GM23338 (cell line): Measurements from ENCODE around the gene OR6C1. TPM values are rescaled to one million over a fixed set of nuclear protein-coding genes. Genes with fewer than 3 reads are reported as not detected.

ENCODE experiments used
- ATAC-seq: fragments of 200-7000 bp; cut with Tn5 transposase; 3 replicates; pipeline ENCODE4 v1.9.1; 2020
- DNase-seq: peaks from one replicate; pipeline ENCODE4 v3.0.0-alpha.2; 2015; ENCODE audit warnings: low spot score
- H2AFZ ChIP-seq: fragments of 200-600 bp; sonication (generic); 2 replicates; pipeline ENCODE4 v1.8.0; 2016; ENCODE audit warnings: antibody characterized with exemption, mild to moderate bottlenecking, moderate library complexity
- H3F3A ChIP-seq: fragments of 200-600 bp; sonication (generic); replicated peaks from 2 replicates; pipeline ENCODE4 v1.8.0; 2017; ENCODE audit warnings: antibody characterized with exemption, mixed run types, low read depth
- H3K27ac ChIP-seq: fragments of 200-600 bp; sonication (generic); 2 replicates; pipeline ENCODE4 v1.6.1; 2016; ENCODE audit warnings: low read depth
- H3K27me3 ChIP-seq: fragments of 200-600 bp; sonication (generic); 2 replicates; pipeline ENCODE4 v1.8.0; 2016; ENCODE audit warnings: mild to moderate bottlenecking, mixed run types, moderate library complexity; ENCODE audit not compliant: insufficient read depth
- H3K36me3 ChIP-seq: fragments of 200-600 bp; sonication (generic); 2 replicates; pipeline ENCODE4 v1.8.0; 2016; ENCODE audit warnings: mild to moderate bottlenecking; ENCODE audit not compliant: insufficient read depth
- H3K4me1 ChIP-seq: fragments of 200-600 bp; sonication (generic); 2 replicates; pipeline ENCODE4 v1.8.0; 2016; ENCODE audit warnings: mild to moderate bottlenecking, moderate library complexity; ENCODE audit not compliant: insufficient read depth
- H3K4me2 ChIP-seq: fragments of 200-600 bp; sonication (generic); 2 replicates; pipeline ENCODE4 v1.7.1; 2017; ENCODE audit warnings: mixed run types
- H3K4me3 ChIP-seq: fragments of 200-600 bp; sonication (generic); 2 replicates; pipeline ENCODE4 v1.6.1; 2016; ENCODE audit warnings: mixed run types
- H3K79me2 ChIP-seq: fragments of 200-600 bp; sonication (generic); replicated peaks from 2 replicates; pipeline ENCODE4 v1.8.0; 2017; ENCODE audit warnings: mild to moderate bottlenecking; ENCODE audit not compliant: insufficient read depth
- H3K9me2 ChIP-seq: fragments of 200-600 bp; sonication (generic); 2 replicates; pipeline ENCODE4 v1.8.0; 2017; ENCODE audit not compliant: insufficient read depth
- H4K20me1 ChIP-seq: fragments of 200-600 bp; sonication (generic); replicated peaks from 2 replicates; pipeline ENCODE4 v1.8.0; 2017; ENCODE audit warnings: mild to moderate bottlenecking; ENCODE audit not compliant: insufficient read depth
- H3K27ac Mint-ChIP-seq: 2 replicates; pipeline ENCODE4 v1.8.0; 2020; ENCODE audit warnings: inconsistent platforms, mild to moderate bottlenecking, moderate library complexity, mixed read lengths
- H3K27me3 Mint-ChIP-seq: 3 replicates; pipeline ENCODE4 v1.8.0; 2022; ENCODE audit warnings: low read depth, mild to moderate bottlenecking, moderate library complexity, mixed read lengths, inconsistent platforms; ENCODE audit not compliant: insufficient read depth, poor library complexity
- H3K36me3 Mint-ChIP-seq: 3 replicates; pipeline ENCODE4 v1.8.0; 2021; ENCODE audit warnings: low read depth, mild to moderate bottlenecking, inconsistent platforms, moderate library complexity, mixed read lengths
- H3K4me1 Mint-ChIP-seq: 3 replicates; pipeline ENCODE4 v1.8.0; 2020; ENCODE audit warnings: mild to moderate bottlenecking, inconsistent platforms, mixed read lengths
- H3K4me3 Mint-ChIP-seq: 3 replicates; pipeline ENCODE4 v1.8.0; 2021; ENCODE audit warnings: moderate library complexity, mild to moderate bottlenecking, inconsistent platforms, mixed read lengths
- H3K9me3 Mint-ChIP-seq: 3 replicates; pipeline ENCODE4 v1.8.0; 2020; ENCODE audit warnings: moderate library complexity, mild to moderate bottlenecking, inconsistent platforms, mixed read lengths
- CREB1 ChIP-seq: fragments of 250-450 bp; sonication (Bioruptor Pico); IDR thresholded peaks from 2 replicates; pipeline ENCODE4 v1.5.0; 2020; ENCODE audit warnings: low read depth, mild to moderate bottlenecking, moderate library complexity
- EZH2 ChIP-seq: fragments of 200-600 bp; sonication (generic); IDR thresholded peaks from one replicate; pipeline ENCODE4 v1.8.0; 2017; ENCODE audit warnings: antibody characterized with exemption, mild to moderate bottlenecking, low read depth; ENCODE audit not compliant: unreplicated experiment
- EZH2phosphoT487 ChIP-seq: fragments of 200-600 bp; sonication (generic); IDR thresholded peaks from one replicate; pipeline ENCODE4 v1.8.1; 2018; ENCODE audit warnings: antibody characterized with exemption; ENCODE audit not compliant: unreplicated experiment
- JUNB ChIP-seq: IDR thresholded peaks from one replicate; pipeline ENCODE4 v1.6.1; 2016; ENCODE audit warnings: antibody characterized with exemption; ENCODE audit not compliant: unreplicated experiment
- NANOG ChIP-seq: IDR thresholded peaks from 2 replicates; pipeline ENCODE4 v1.6.1; 2016; ENCODE audit warnings: antibody characterized with exemption, borderline replicate concordance
- POLR2AphosphoS5 ChIP-seq: IDR thresholded peaks from 2 replicates; pipeline ENCODE4 v1.6.1; 2016; ENCODE audit warnings: antibody characterized with exemption, low read depth
- STAT1 ChIP-seq: IDR thresholded peaks from one replicate; pipeline ENCODE4 v1.6.1; 2016; ENCODE audit warnings: antibody characterized with exemption; ENCODE audit not compliant: unreplicated experiment
- ZNF114 ChIP-seq: fragments of 250-450 bp; sonication (Bioruptor Pico); IDR thresholded peaks from 2 replicates; pipeline ENCODE4 v1.5.0; 2020; ENCODE audit warnings: mild to moderate bottlenecking, moderate library complexity
- ZNF331 ChIP-seq: fragments of 250-450 bp; sonication (Bioruptor Pico); IDR thresholded peaks from 2 replicates; pipeline ENCODE4 v1.5.0; 2020; ENCODE audit warnings: low read depth, mild to moderate bottlenecking, moderate library complexity
- polyA plus RNA-seq: library from polyadenylated mRNA; unstranded; fragments of >200 nt; fragmentation: Nextera tagmentation; extraction: Ambion mirVana; gene quantifications from 2 replicates; pipeline ENCODE4 v1.2.1, GENCODE V29; 2016
- total RNA-seq: library from RNA; depleted of rRNA; stranded (reverse); fragments of >200 nt; shearing (Covaris generic); gene quantifications from 2 replicates; pipeline ENCODE4 v1.2.3, GENCODE V29; 2014
- TF ChIP-seq, protein P1 (sequence below): IDR thresholded peaks from 2 replicates; pipeline ENCODE4 v1.6.1; 2016; ENCODE audit warnings: antibody characterized with exemption
- TF ChIP-seq, protein P2 (sequence below): IDR thresholded peaks from one replicate; pipeline ENCODE4 v1.6.1; 2018; ENCODE audit warnings: antibody characterized with exemption; ENCODE audit not compliant: unreplicated experiment
- TF ChIP-seq, protein P3 (sequence below), 2 experiments: fragments of 200-600 bp in 1 of 2; sonication (generic) in 1 of 2; conservative IDR thresholded peaks; 2 replicates each; pipeline versions ENCODE4 v1.5.1 to v1.6.1; 2016 to 2017; ENCODE audit warnings: antibody characterized with exemption in 2 of 2, low read depth in 2 of 2, mild to moderate bottlenecking in 2 of 2, moderate library complexity in 1 of 2

Gene OR6C1
- total and polyA plus RNA-seq, 2 experiments from 2014 or later: not detected

DNA sequence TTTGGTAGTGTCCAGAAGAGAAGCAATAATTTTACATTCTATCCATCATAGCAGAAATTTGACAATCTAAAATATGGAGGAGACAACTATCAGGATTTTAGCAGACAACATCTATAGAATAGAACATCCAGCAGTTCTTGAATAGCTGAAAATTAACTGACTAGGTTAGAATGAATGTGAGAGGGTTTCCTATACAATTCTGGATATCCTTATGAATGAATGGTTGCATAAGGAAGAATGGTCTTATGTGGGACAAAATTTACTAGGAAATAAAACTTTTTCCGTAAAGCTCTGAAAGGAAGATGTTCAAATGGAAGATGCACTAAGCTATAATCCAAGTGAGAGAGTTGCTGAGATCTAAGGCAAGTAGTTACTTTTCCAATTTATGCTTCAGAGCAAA is 16.3 kb downstream of the OR6C1 start, which contains the start of gene OR6C3:
Gene OR6C3, plus strand, starts transcription at position 301 of the 400 bp plus-strand sequence. CDS start 955 bp downstream, outside the sequence.
- Histone ChIP-seq H3K4me3 (no peak within 1 kb of the TSS), H3K9me2 (peaks cover 11% of the 10 kb centered on the region; the same call in 1 of the 2 replicates), H3K36me3 (no peaks in the 10 kb centered on the region), H2AFZ (no peak within 1 kb of the TSS), H3K27me3 (no peaks in the 10 kb centered on the region), H3K79me2 (no peaks in the 10 kb centered on the region), H3F3A (no peaks in the 10 kb centered on the region), H3K27ac (no peak within 1 kb of the TSS), H4K20me1 (no peaks in the 10 kb centered on the region), H3K4me1 (peaks cover 5% of the 10 kb centered on the region; the same call in 1 of the 2 replicates), H3K4me2 (no peak within 1 kb of the TSS)
- DNase-seq (no peak), ATAC-seq (no peak)
- Mint-ChIP-seq H3K4me1 (peaks cover 16% of the 10 kb centered on the region), H3K4me3 (no peak within 1 kb of the TSS), H3K36me3 (no peaks in the 10 kb centered on the region), H3K27me3 (peaks cover 2% of the 10 kb centered on the region), H3K27ac (no peak within 1 kb of the TSS), H3K9me3 (no peaks in the 10 kb centered on the region)
- TF ChIP-seq NANOG: no peak
- no peak for TF ChIP-seq EZH2
- TF ChIP-seq ZNF331 (CRISPR knock-in tag): no peak
- no peak for TF ChIP-seq JUNB
- TF ChIP-seq EZH2phosphoT487: no peak

DNA sequence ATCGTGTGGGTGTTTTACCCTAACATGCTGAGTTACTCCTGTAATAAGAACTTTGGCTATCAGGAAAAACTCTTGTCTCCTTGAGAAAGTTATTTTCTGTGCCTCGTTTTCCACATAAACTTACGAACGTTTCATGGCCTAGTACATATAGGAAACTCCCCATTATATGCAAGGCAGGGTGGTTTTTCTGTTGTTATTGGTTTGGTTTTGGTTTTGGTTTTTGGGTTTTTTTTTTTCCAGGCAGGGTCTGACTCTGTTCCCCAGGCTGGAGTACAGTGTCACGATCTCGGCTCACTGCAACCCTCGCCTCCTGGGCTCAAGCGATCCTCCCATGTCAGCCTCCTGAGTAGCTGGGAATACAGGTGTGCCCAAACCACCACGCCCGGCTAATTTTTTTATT is 21.9 kb downstream of the OR6C1 start:
- no peaks in the 10 kb centered on the region for H3K36me3 Mint-ChIP-seq
- Histone ChIP-seq H2AFZ (no peak overlapping the region), H3K27me3 (no peaks in the 10 kb centered on the region), H3K4me1 (peaks cover 5% of the 10 kb centered on the region; the same call in 1 of the 2 replicates), H3K4me3 (no peak overlapping the region), H4K20me1 (no peaks in the 10 kb centered on the region), H3F3A (no peaks in the 10 kb centered on the region), H3K27ac (no peak overlapping the region), H3K36me3 (no peaks in the 10 kb centered on the region), H3K9me2 (no peaks in the 10 kb centered on the region), H3K79me2 (no peaks in the 10 kb centered on the region), H3K4me2 (no peak overlapping the region)
- H3K4me3 Mint-ChIP-seq: no peak overlapping the region
- DNase-seq (no peak), ATAC-seq (no peak)
- no peaks in the 10 kb centered on the region for H3K9me3 Mint-ChIP-seq
- no peak overlapping the region for H3K27ac Mint-ChIP-seq
- peaks cover 11% of the 10 kb centered on the region for H3K4me1 Mint-ChIP-seq
- H3K27me3 Mint-ChIP-seq: no peaks in the 10 kb centered on the region
- TF ChIP-seq CREB1: no peak
- TF ChIP-seq, protein P1, sequence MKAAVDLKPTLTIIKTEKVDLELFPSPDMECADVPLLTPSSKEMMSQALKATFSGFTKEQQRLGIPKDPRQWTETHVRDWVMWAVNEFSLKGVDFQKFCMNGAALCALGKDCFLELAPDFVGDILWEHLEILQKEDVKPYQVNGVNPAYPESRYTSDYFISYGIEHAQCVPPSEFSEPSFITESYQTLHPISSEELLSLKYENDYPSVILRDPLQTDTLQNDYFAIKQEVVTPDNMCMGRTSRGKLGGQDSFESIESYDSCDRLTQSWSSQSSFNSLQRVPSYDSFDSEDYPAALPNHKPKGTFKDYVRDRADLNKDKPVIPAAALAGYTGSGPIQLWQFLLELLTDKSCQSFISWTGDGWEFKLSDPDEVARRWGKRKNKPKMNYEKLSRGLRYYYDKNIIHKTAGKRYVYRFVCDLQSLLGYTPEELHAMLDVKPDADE: no peak
- TF ChIP-seq ZNF114: no peak
- no peak for TF ChIP-seq JUNB
- no peak for TF ChIP-seq STAT1
- no peak for TF ChIP-seq ZNF331 (CRISPR knock-in tag)
- no peak for TF ChIP-seq EZH2
- TF ChIP-seq, protein P2, sequence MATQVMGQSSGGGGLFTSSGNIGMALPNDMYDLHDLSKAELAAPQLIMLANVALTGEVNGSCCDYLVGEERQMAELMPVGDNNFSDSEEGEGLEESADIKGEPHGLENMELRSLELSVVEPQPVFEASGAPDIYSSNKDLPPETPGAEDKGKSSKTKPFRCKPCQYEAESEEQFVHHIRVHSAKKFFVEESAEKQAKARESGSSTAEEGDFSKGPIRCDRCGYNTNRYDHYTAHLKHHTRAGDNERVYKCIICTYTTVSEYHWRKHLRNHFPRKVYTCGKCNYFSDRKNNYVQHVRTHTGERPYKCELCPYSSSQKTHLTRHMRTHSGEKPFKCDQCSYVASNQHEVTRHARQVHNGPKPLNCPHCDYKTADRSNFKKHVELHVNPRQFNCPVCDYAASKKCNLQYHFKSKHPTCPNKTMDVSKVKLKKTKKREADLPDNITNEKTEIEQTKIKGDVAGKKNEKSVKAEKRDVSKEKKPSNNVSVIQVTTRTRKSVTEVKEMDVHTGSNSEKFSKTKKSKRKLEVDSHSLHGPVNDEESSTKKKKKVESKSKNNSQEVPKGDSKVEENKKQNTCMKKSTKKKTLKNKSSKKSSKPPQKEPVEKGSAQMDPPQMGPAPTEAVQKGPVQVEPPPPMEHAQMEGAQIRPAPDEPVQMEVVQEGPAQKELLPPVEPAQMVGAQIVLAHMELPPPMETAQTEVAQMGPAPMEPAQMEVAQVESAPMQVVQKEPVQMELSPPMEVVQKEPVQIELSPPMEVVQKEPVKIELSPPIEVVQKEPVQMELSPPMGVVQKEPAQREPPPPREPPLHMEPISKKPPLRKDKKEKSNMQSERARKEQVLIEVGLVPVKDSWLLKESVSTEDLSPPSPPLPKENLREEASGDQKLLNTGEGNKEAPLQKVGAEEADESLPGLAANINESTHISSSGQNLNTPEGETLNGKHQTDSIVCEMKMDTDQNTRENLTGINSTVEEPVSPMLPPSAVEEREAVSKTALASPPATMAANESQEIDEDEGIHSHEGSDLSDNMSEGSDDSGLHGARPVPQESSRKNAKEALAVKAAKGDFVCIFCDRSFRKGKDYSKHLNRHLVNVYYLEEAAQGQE: no peak
- TF ChIP-seq EZH2phosphoT487: no peak
- TF ChIP-seq POLR2AphosphoS5: no peak
- TF ChIP-seq, protein P3, sequence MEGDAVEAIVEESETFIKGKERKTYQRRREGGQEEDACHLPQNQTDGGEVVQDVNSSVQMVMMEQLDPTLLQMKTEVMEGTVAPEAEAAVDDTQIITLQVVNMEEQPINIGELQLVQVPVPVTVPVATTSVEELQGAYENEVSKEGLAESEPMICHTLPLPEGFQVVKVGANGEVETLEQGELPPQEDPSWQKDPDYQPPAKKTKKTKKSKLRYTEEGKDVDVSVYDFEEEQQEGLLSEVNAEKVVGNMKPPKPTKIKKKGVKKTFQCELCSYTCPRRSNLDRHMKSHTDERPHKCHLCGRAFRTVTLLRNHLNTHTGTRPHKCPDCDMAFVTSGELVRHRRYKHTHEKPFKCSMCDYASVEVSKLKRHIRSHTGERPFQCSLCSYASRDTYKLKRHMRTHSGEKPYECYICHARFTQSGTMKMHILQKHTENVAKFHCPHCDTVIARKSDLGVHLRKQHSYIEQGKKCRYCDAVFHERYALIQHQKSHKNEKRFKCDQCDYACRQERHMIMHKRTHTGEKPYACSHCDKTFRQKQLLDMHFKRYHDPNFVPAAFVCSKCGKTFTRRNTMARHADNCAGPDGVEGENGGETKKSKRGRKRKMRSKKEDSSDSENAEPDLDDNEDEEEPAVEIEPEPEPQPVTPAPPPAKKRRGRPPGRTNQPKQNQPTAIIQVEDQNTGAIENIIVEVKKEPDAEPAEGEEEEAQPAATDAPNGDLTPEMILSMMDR (conservative IDR thresholded peaks at IDR 0.05; ENCODE audit: low read depth in 2 of 2): no peak
- TF ChIP-seq NANOG: no peak
